ENCODE data around the gene OOSP4A.

DNA sequence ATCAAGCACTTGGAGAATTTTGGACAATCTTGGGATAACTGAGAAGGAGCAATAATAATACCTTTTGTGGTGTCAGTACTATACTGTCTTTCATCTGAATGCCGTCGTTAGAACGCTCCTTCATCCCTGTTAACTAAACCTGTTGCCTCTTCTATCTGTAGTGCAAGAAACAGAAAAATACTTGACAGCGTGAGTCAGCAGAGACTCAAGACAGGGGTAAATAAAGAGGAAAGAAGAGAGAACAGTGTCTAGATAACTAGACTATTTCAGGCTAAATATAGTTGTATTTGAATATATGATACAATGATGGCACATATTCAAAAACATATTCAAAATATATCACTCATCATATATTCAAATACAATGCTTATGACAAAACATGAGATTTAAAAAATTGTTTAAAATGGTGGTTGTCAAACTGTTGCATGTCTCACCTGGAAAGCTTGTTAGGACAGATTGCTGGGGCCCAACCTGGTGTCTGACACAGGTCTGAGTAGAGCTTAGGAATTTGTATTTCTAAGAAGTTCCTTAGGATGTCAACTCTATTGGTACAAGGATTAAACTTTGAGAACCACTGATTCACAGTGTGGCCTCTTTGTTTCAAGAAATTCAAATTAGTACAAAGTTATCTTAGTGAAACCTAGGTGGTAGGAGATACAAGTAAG lies 17.4 kb downstream of the OOSP4A start:
- TF ChIP-seq ZNF407 (CRISPR knock-in tag; IDR thresholded peaks at IDR 0.05; ENCODE audit: not compliant biosample characterization) (no peak), MYC (CRISPR knock-in tag; IDR thresholded peaks at IDR 0.05; ENCODE audit: borderline replicate concordance) (no peak), GMEB2 (CRISPR knock-in tag; IDR thresholded peaks at IDR 0.05; ENCODE audit: low read depth) (no peak), PAF1 (CRISPR knock-in tag; IDR thresholded peaks at IDR 0.05) (no peak), XRCC5 (optimal IDR thresholded peaks at IDR 0.05; ENCODE audit: low read length) (no peak)
